Endothelial cell of umbilical vein (primary cell): ENCODE measurements around the gene HLX. TPM values are rescaled to one million over a fixed set of nuclear protein-coding genes. Genes with fewer than 3 reads are reported as not detected.

Source experiments
- BruUV-seq: library from RNA; stranded (reverse); fragments of 400-500 nt; replicated peaks from 2 replicates; lab custom pipeline; 2021; lab: Mats Ljungman, UMichigan
- CTCF ChIA-PET: fragments of 300-600, 350-600 bp; sonication (Branson Sonifier 250); formaldehyde crosslinking; loops from one replicate; lab custom pipeline; 2021; ENCODE audit warnings: antibody characterized with exemption, inconsistent platforms; lab: Charles Lee
- POLR2A ChIA-PET: fragments of 300-600, 350-600 bp; sonication (Branson Sonifier 250); formaldehyde crosslinking; loops from one replicate; lab custom pipeline; 2021; ENCODE audit warnings: antibody characterized with exemption, inconsistent platforms; lab: Charles Lee
- DNase-seq: peaks from one replicate; pipeline ENCODE4 v3.0.0-alpha.2; 2011; ENCODE audit warnings: low read depth, low spot score
- FAIRE-seq: peaks from 2 replicates; lab custom pipeline; 2011; peaks lifted over from hg19 to GRCh38; lab: Jason Lieb, UNC
- H2AFZ ChIP-seq: 2 replicates; pipeline ENCODE4 v1.6.0; 2012; ENCODE audit warnings: low read depth, low read length, control low read depth, inconsistent platforms
- H3K27ac ChIP-seq: 2 replicates; pipeline ENCODE4 v1.5.1; 2011; ENCODE audit warnings: low read depth, mild to moderate bottlenecking, control low read depth, low read length, moderate library complexity; ENCODE audit not compliant: insufficient read depth
- H3K27me3 ChIP-seq, 2 experiments: 2 replicates each; pipeline versions ENCODE4 v1.6.0 to v1.6.1; 2011; ENCODE audit warnings: low read length in 2 of 2, mixed read lengths in 1 of 2; ENCODE audit not compliant: control insufficient read depth in 2 of 2, insufficient read depth in 2 of 2
- H3K36me3 ChIP-seq, 2 experiments: 2 replicates in 1 of 2; 3 replicates in 1 of 2; pipeline ENCODE4 v1.5.1; 2011; ENCODE audit warnings: low read length in 2 of 2, mild to moderate bottlenecking in 1 of 2, moderate library complexity in 1 of 2; ENCODE audit not compliant: control insufficient read depth in 2 of 2, insufficient read depth in 2 of 2; ENCODE audit errors: extremely low read depth in 1 of 2
- H3K4me1 ChIP-seq: 3 replicates; pipeline ENCODE4 v1.5.1; 2011; ENCODE audit warnings: mild to moderate bottlenecking, low read length; ENCODE audit not compliant: control insufficient read depth, insufficient read depth; ENCODE audit errors: extremely low read depth
- H3K4me2 ChIP-seq: 2 replicates; pipeline ENCODE4 v1.6.1; 2011; ENCODE audit warnings: low read length, control low read depth, mixed read lengths; ENCODE audit not compliant: insufficient read depth
- H3K4me3 ChIP-seq, 3 experiments: fragments of 200-600 bp in 1 of 3; sonication (generic), shearing (Covaris generic) in 1 of 3; replicated peaks in 1 of 3; 2 replicates each; pipeline ENCODE4 v1.5.1; 2011 to 2016; ENCODE audit warnings: control low read depth in 3 of 3, low read length in 3 of 3, mild to moderate bottlenecking in 2 of 3, inconsistent platforms in 1 of 3, low read depth in 1 of 3, moderate library complexity in 1 of 3; ENCODE audit not compliant: insufficient read depth in 1 of 3
- H3K79me2 ChIP-seq: 2 replicates; pipeline ENCODE4 v1.6.0; 2012; ENCODE audit warnings: low read length, inconsistent platforms; ENCODE audit not compliant: control insufficient read depth, insufficient read depth
- H3K9ac ChIP-seq: replicated peaks from 2 replicates; pipeline ENCODE3; 2011; ENCODE audit warnings: low read length, control low read depth; ENCODE audit not compliant: insufficient read depth; ENCODE audit errors: extremely low read depth
- H3K9me1 ChIP-seq: replicated peaks from 3 replicates; pipeline ENCODE4 v1.6.0; 2011; ENCODE audit warnings: mild to moderate bottlenecking, low read length; ENCODE audit not compliant: control insufficient read depth, insufficient read depth; ENCODE audit errors: extremely low read depth
- H3K9me3 ChIP-seq: replicated peaks from 2 replicates; pipeline ENCODE4 v1.5.1; 2012; ENCODE audit warnings: low read length, inconsistent platforms; ENCODE audit not compliant: control insufficient read depth, insufficient read depth
- H4K20me1 ChIP-seq: replicated peaks from 2 replicates; pipeline ENCODE3; 2011; ENCODE audit warnings: mild to moderate bottlenecking, low read length; ENCODE audit not compliant: control insufficient read depth, insufficient read depth; ENCODE audit errors: extremely low read depth
- CTCF ChIP-seq, 2 donors: IDR thresholded peaks; 1 replicate in 1 of 2; 2 replicates in 1 of 2; pipeline ENCODE4 v1.5.1; 2011; ENCODE audit warnings: low read length in 2 of 2, mild to moderate bottlenecking in 2 of 2, moderate library complexity in 2 of 2, control low read depth in 1 of 2, inconsistent platforms in 1 of 2, low read depth in 1 of 2; ENCODE audit not compliant: insufficient read depth in 1 of 2; ENCODE audit errors: extremely low read depth in 1 of 2
- EZH2 ChIP-seq: IDR thresholded peaks from 2 replicates; pipeline ENCODE4 v1.6.1; 2012; ENCODE audit warnings: borderline replicate concordance, low read depth, mild to moderate bottlenecking, moderate library complexity, low read length, inconsistent platforms; ENCODE audit not compliant: severe bottlenecking
- JUN ChIP-seq: IDR thresholded peaks from 2 replicates; pipeline ENCODE4 v1.6.1; 2011; ENCODE audit warnings: borderline replicate concordance, low read depth; ENCODE audit not compliant: insufficient read length, insufficient read depth
- MYC ChIP-seq: IDR thresholded peaks from one replicate; pipeline ENCODE4 v1.6.1; 2011; ENCODE audit warnings: mild to moderate bottlenecking, low read depth, low read length
- POLR2AphosphoS5 ChIP-seq: IDR thresholded peaks from 2 replicates; pipeline ENCODE4 v1.6.1; 2012; ENCODE audit warnings: low read depth, mild to moderate bottlenecking, control low read depth, low read length, moderate library complexity; ENCODE audit not compliant: insufficient read depth
- dilution Hi-C: fragments of 300-500 bp; cut with MboI; formaldehyde crosslinking; loops from one replicate; pipeline ENCODE4 v1.15.0; 2019; ENCODE audit warnings: low sequenced_read_pairs; ENCODE audit not compliant: extremely low pct_ligation_motif_present
- intact Hi-C: fragments of 100-400 bp; cut with micrococcal nuclease; formaldehyde crosslinking; loops from one replicate; pipeline ENCODE4 v1.10.0; 2022
- polyA plus RNA-seq, 4 experiments: library from polyadenylated mRNA; depleted of rRNA in 3 of 4; stranded (reverse) in 3 of 4; unstranded in 1 of 4; fragments of >200 nt; gene quantifications; 2 replicates each; pipeline versions ENCODE4 v1.2.1 to v1.2.3, GENCODE V29; 2011 to 2012; ENCODE audit warnings: missing spikeins in 1 of 4
- total RNA-seq: library from RNA; stranded (reverse); gene quantifications from 2 replicates; pipeline ENCODE4 v1.2.3, GENCODE V29; 2021

Gene HLX
- total and polyA plus RNA-seq, 2 donors (not counting 3 experiments of a cell fraction or from before 2014, with no cell fraction given) = 7.5 to 39.1 TPM

- no peaks in the 10 kb centered on the region for H3K79me2 ChIP-seq
- no peaks in the 10 kb centered on the region for H3K9me1 ChIP-seq
- CTCF ChIA-PET = interaction anchor here (0.7 to 8.1 kb wide), 11 partner anchors 10 to 1577 kb away, joined by 3 to 111 read pairs (median 4); no protein-coding TSS in a partner anchor
- peak; percentile 46 for DNase-seq
- no peak for FAIRE-seq
- TSS peak; percentile 35 for BruUV-seq
- H2AFZ ChIP-seq = peak overlapping the region; percentile 80
- peak overlapping the region; percentile 67 for H3K9ac ChIP-seq
- no peaks in the 10 kb centered on the region for H3K9me3 ChIP-seq
- TF ChIP-seq CTCF (IDR thresholded peaks at IDR 0.05; ENCODE audit: extremely low read depth in 1 of 2, insufficient read depth in 1 of 2, low read depth in 1 of 2, low read length in 2 of 2) (peak in 1 of 2 donors; percentile 4), MYC (no peak)
- H4K20me1 ChIP-seq = no peaks in the 10 kb centered on the region
- dilution Hi-C loops (no loop called here), intact Hi-C loops (loop anchor here (2.0 to 5.0 kb wide), 2 partner anchors 13 to 883 kb away; no protein-coding TSS in a partner anchor)
- H3K4me1 ChIP-seq = peaks cover 36% of the 10 kb centered on the region
- POLR2A ChIA-PET = interaction anchor here (0.6 to 1.0 kb wide), 2 partner anchors 542 to 553 kb away, joined by 3 read pairs; no protein-coding TSS in a partner anchor
- H3K27me3 ChIP-seq = peaks cover 6 to 15% of the 10 kb centered on the region in 2 experiments
- peak overlapping the region; percentile 80 to 87 (median 82) for H3K4me3 ChIP-seq
- H3K36me3 ChIP-seq = peaks cover 0 to 4% of the 10 kb centered on the region in 2 experiments
- peak overlapping the region; percentile 66 for H3K4me2 ChIP-seq
- peak overlapping the region; percentile 35 for H3K27ac ChIP-seq
These were observed 492 bp downstream of the HLX start for GRCh38 chr1:220879509-220880361.

GRCh38 chr1:220880362-220880670 is 1.1 kb downstream of the HLX start:
- Histone ChIP-seq H3K4me3 (peak overlapping the region; percentile 80 to 87 (median 82)), H3K27ac (no peak overlapping the region), H2AFZ (peak overlapping the region; percentile 80), H3K4me2 (peak overlapping the region; percentile 66), H3K9me1 (no peaks in the 10 kb centered on the region), H3K9me3 (no peaks in the 10 kb centered on the region), H3K4me1 (peaks cover 35% of the 10 kb centered on the region), H4K20me1 (no peaks in the 10 kb centered on the region), H3K27me3 (peaks cover 6 to 15% of the 10 kb centered on the region in 2 experiments), H3K9ac (peak overlapping the region; percentile 67), H3K36me3 (peaks cover 0 to 4% of the 10 kb centered on the region in 2 experiments), H3K79me2 (no peaks in the 10 kb centered on the region)
- no peak for FAIRE-seq
- intact Hi-C loops = no loop called here
- DNase-seq = no peak
- no TSS peak for BruUV-seq
- dilution Hi-C loops = no loop called here
- CTCF ChIA-PET = interaction anchor here (2.0 kb wide), 1 partner anchor 10 kb away, joined by 5 read pairs; no protein-coding TSS in a partner anchor
- no peak for TF ChIP-seq MYC
- no peak for TF ChIP-seq POLR2AphosphoS5
- TF ChIP-seq EZH2 = peak; percentile 6
- TF ChIP-seq CTCF (IDR thresholded peaks at IDR 0.05; ENCODE audit: extremely low read depth in 1 of 2, insufficient read depth in 1 of 2, low read depth in 1 of 2, low read length in 2 of 2) = peak in 1 of 2 donors; percentile 0
- no peak for TF ChIP-seq JUN
- POLR2A ChIA-PET = no interaction called here
